ENCODE data around the gene NCK1. TPM values are rescaled to one million over a fixed set of nuclear protein-coding genes. Genes with fewer than 3 reads are reported as not detected.

Gene NCK1
- total RNA-seq, 2 donors from 2014 or later, result 33.8 to 72.3 TPM

DNA sequence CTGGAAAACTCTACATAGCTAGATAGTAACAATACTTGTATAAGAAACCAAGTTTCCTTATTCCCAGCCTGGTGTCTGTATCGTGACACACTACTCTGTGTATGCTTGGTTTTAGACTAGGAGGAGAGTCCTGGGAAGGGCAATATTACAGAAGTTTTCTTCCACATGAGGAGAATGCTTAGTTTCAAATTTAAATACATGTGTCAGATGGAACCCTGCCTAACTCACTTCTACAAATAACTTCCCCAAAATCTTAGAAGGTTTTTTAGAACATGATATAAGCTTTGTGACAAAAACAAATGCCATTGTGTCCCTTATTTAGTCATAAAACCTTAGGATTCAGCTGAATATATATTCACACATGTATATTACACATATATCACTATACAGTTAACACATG lies 88.6 kb downstream of the NCK1 start:
- intact Hi-C loops (cut with DNase I), result no loop called here
- DNase-seq, result no peak
- H3K4me3 ChIP-seq, result no peak overlapping the region
- TF ChIP-seq, protein P1, sequence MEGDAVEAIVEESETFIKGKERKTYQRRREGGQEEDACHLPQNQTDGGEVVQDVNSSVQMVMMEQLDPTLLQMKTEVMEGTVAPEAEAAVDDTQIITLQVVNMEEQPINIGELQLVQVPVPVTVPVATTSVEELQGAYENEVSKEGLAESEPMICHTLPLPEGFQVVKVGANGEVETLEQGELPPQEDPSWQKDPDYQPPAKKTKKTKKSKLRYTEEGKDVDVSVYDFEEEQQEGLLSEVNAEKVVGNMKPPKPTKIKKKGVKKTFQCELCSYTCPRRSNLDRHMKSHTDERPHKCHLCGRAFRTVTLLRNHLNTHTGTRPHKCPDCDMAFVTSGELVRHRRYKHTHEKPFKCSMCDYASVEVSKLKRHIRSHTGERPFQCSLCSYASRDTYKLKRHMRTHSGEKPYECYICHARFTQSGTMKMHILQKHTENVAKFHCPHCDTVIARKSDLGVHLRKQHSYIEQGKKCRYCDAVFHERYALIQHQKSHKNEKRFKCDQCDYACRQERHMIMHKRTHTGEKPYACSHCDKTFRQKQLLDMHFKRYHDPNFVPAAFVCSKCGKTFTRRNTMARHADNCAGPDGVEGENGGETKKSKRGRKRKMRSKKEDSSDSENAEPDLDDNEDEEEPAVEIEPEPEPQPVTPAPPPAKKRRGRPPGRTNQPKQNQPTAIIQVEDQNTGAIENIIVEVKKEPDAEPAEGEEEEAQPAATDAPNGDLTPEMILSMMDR (IDR thresholded peaks at IDR 0.05), result no peak
- no peak overlapping the region for H3K9ac ChIP-seq (ENCODE audit: low read depth in 2 of 2, low read length in 2 of 2)
- no peaks in the 10 kb centered on the region for H3K36me3 ChIP-seq
- peaks cover 8% of the 10 kb centered on the region for H3K4me1 ChIP-seq
- H3K27ac ChIP-seq, result no peak overlapping the region
- no peaks in the 10 kb centered on the region for H3K27me3 ChIP-seq
- no peaks in the 10 kb centered on the region for H3K9me3 ChIP-seq

DNA sequence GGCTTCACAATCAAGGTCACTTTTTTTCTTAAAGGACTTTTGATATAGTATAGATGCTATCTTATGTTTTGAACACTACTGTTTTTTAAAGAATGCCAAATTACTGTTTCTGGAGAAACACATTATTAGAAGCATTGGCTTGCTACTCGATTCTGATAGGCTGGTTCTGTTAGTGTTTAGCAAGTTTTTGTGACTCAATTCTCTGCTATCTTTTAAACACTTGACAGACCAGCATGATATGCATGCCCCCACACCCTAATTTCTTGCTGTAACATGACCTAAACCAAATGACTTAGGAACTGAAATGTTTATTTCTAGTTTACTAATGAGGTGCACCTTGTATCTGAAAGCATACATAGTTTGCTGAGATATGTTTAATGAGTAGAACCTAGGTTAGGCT lies 90.3 kb downstream of the NCK1 start:
- H3K4me3 ChIP-seq, result no peak overlapping the region
- no peak overlapping the region for H3K9ac ChIP-seq (ENCODE audit: low read depth in 2 of 2, low read length in 2 of 2)
- TF ChIP-seq, protein P1 (IDR thresholded peaks at IDR 0.05), result no peak
- intact Hi-C loops (cut with DNase I), result no loop called here
- no peak for DNase-seq
- no peaks in the 10 kb centered on the region for H3K36me3 ChIP-seq
- H3K27ac ChIP-seq, result no peak overlapping the region
- no peaks in the 10 kb centered on the region for H3K27me3 ChIP-seq
- H3K9me3 ChIP-seq, result no peaks in the 10 kb centered on the region
- H3K4me1 ChIP-seq, result peaks cover 11% of the 10 kb centered on the region

DNA sequence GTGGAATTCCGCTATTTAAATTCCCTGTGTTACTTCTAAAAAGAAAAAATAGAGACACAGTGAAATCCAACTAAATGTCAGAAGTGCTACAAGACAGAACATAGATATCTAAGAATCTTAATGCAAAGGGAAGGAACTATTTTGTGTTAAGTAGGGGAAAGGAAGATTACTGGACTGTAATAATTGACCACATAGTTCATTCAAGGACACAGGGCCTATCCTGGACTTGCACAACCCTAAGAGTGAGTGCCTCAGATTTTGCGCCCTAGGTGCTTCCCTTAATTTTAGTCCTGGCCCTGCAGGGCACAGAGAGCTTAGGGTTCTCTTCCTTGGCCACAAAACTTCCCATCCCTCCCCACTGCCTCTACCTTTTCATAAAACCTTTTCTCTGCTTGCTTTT lies 92.2 kb downstream of the NCK1 start:
- intact Hi-C loops (cut with DNase I), result no loop called here
- TF ChIP-seq, protein P1 (IDR thresholded peaks at IDR 0.05), result no peak
- DNase-seq, result no peak
- Histone ChIP-seq H3K27me3 (no peaks in the 10 kb centered on the region), H3K9me3 (no peaks in the 10 kb centered on the region), H3K36me3 (no peaks in the 10 kb centered on the region), H3K4me3 (no peak overlapping the region), H3K27ac (peak overlapping the region; percentile 79), H3K4me1 (peaks cover 11% of the 10 kb centered on the region), H3K9ac (ENCODE audit: low read depth in 2 of 2, low read length in 2 of 2) (no peak overlapping the region)

DNA sequence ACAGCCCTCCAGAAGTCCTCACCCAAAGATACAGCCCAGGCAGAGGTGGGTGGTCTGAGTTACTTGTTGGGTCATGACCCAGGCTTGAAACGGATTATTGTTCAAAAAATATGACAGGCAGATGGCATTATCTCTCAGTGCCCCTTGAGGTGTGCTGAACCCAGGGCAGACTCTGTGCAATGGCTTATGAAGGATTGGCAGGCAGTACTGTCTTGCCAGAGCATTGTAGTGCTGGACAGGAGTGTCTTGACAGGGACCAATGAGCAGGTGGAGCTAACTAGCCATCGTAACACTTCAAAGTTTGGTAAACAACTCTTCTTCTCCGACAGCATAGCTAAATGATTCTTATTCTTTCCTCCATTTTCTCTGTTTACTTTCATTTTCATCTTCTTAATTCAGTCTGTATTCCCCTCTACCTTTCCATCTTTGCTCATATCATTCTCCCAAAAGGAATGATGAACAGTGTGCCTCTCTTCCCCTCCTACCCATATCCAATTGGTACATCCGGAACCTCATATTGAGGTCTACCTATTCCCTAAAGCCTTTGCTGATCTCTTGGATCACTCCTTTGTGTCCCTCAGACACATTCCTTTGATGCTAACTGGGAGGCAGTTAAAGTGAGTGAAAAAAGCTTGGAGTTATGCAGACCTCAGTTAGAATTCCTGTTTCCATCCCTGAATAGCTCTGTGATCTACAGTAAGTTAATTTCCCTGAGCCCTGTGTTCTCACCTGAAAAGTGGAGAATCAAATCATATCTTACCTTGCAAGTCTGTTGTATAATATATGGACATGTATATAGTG lies 93.2 kb downstream of the NCK1 start:
- intact Hi-C loops (cut with DNase I), result no loop called here
- no peaks in the 10 kb centered on the region for H3K27me3 ChIP-seq
- H3K9me3 ChIP-seq, result no peaks in the 10 kb centered on the region
- H3K4me1 ChIP-seq, result peaks cover 11% of the 10 kb centered on the region
- H3K4me3 ChIP-seq, result no peak overlapping the region
- H3K36me3 ChIP-seq, result no peaks in the 10 kb centered on the region
- H3K27ac ChIP-seq, result peak overlapping the region; percentile 79
- TF ChIP-seq, protein P1 (IDR thresholded peaks at IDR 0.05), result no peak
- no peak for DNase-seq
- H3K9ac ChIP-seq (ENCODE audit: low read depth in 2 of 2, low read length in 2 of 2), result no peak overlapping the region

DNA sequence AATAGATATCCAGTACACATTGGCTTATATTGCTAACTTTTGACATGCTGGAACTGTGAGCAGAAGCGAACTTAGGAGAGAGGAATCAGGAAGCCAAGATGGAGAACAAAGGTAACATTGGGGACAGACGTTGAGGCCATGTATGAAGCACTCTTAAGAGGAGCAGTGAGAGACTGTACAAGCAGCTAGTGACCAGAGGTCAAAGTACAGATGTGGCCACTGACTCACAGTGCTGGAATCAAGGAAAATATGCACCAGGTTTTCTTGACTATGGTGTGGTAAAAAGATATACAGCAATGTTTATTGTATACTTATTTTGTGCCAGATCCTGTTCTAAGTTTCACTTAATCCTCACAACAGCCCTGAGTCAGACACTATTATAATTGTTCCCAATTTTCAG lies 93.8 kb downstream of the NCK1 start:
- Histone ChIP-seq H3K27me3 (no peaks in the 10 kb centered on the region), H3K4me3 (no peak overlapping the region), H3K4me1 (peaks cover 11% of the 10 kb centered on the region), H3K27ac (peak overlapping the region; percentile 79), H3K36me3 (no peaks in the 10 kb centered on the region), H3K9ac (ENCODE audit: low read depth in 2 of 2, low read length in 2 of 2) (no peak overlapping the region), H3K9me3 (no peaks in the 10 kb centered on the region)
- intact Hi-C loops (cut with DNase I), result no loop called here
- TF ChIP-seq, protein P1 (IDR thresholded peaks at IDR 0.05), result no peak
- DNase-seq, result peak; percentile 69

All from colonic mucosa (tissue), 4 donors.